Activated gamma-delta T cell (primary cell): ENCODE data around the gene CCR5AS.
"Not testable (repeated sequence)": the region's sequence is repeated elsewhere in the genome, so short reads cannot be mapped to it uniquely, and the experiment has no call there.

ENCODE experiments used
- DNase-seq: peaks from one replicate; lab custom pipeline; 2025; lab: John Stamatoyannopoulos, UW

CCR5AS gene

DNA sequence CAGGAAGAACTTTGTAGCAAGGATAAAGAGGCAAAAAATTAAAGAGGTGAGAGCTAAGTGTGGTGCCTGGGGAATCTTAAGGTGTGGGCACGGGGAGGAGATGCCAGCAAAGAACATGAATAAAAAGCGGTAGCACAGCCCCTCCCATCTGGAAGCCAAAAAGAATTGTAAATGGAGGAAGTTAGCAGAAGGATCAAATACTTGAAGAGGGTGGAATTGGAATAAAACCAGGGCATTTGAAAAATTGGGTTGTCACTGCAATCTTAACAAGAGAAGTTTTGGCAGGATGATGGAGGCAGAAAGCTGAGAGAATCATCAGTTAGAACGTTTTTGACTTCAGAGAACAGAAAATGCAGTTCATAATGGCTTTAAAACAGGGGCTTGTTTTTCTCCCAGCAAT is 50.6 kb downstream of the CCR5AS start:
- DNase-seq: no peak

DNA sequence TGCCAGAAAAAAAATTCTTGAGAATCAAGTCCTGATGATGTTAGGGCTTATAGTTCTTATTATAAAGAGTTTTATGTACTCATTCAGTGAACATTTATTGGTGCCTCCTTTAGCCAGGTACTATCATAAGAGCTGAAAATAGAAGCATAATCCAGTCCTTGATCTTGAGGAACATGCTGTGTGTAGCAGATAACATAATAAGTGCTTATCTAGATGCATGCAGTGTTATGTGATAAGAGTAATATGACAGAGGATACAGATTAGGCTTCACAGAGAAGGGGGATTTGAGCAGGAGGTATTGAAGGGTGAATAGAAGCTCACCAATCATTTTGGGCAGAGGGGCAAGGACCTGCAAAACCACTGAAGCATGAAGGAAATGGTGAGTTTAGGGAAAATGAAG is 51.9 kb downstream of the CCR5AS start:
- DNase-seq: no peak

GRCh38 chr3:46354478-46354877 is 52.4 kb downstream of the CCR5AS start:
- DNase-seq: no peak

DNA sequence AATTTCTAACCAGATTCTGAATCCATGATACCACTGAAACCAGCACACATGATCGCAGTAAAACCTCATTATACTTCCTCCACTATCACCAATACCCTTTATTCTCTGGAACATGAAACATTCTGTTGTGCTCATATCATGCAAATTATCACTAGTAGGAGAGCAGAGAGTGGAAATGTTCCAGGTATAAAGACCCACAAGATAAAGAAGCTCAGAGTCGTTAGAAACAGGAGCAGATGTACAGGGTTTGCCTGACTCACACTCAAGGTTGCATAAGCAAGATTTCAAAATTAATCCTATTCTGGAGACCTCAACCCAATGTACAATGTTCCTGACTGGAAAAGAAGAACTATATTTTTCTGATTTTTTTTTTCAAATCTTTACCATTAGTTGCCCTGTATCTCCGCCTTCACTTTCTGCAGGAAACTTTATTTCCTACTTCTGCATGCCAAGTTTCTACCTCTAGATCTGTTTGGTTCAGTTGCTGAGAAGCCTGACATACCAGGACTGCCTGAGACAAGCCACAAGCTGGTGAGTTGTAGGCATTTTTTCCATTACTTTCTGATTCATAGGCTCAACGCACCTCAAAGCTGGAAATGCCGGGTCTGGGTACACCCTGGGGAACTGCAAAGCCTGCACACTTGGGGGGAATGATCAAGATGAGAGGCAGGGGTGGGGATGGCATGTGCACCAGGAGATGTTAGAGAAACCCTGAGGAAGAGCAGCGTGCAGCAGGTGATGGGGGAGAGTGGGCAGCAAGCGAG is 53.0 kb downstream of the CCR5AS start, which contains the start of gene CCR2:
Gene CCR2 (plus strand): TSS at position 465 of the 764 bp plus-strand sequence. CDS start 3,417 bp downstream, outside the sequence.
- DNase-seq: no peak

DNA sequence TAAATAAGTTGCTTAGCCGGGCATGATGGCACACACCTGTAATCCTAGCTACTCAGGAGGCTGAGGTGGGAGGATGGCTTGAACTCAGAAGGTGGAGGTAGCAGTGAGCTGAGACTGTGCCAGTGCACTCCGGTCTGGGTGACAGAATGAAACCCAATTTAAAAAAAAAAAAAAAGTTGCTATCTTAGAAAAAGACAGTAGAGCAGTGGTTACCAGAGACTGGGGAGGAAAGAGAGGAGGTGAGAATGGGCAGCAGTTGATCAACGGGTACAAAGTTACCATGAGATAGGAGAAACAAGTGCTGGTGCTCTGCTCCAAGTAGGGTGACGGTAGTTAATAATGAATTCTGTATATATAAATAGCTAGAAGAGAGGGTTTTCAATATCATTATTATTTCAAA is 53.8 kb downstream of the CCR5AS start:
- DNase-seq: no peak

DNA sequence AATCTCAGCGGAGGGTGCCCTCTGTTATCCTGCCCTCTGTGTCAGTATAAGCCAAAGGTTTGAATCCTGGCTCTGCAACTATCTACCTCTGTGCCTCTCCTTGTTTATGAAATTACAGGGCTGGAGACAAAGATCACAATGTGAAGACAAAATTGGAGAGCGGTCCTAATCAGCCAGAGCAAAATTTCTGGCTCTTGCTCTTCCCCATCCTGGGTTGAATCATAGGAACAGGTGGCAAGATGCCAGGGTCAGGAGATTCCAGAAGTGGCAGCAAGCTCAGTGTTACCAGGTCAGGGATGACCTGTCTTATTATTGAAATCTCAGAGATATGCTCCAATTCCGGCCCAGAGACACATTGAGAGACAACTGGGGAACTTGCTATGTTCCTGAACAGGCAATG is 55.2 kb downstream of the CCR5AS start:
- DNase-seq: no peak

- DNase-seq: no peak
Observed at GRCh38 chr3:46350262-46350565, 56.7 kb downstream of the CCR5AS start.

GRCh38 chr3:46349484-46350261 is 57.2 kb downstream of the CCR5AS start:
- no peak for DNase-seq

GRCh38 chr3:46348823-46349482 is 57.9 kb downstream of the CCR5AS start:
- no peak for DNase-seq

GRCh38 chr3:46344476-46344875 is 62.4 kb downstream of the CCR5AS start:
- no peak for DNase-seq

DNA sequence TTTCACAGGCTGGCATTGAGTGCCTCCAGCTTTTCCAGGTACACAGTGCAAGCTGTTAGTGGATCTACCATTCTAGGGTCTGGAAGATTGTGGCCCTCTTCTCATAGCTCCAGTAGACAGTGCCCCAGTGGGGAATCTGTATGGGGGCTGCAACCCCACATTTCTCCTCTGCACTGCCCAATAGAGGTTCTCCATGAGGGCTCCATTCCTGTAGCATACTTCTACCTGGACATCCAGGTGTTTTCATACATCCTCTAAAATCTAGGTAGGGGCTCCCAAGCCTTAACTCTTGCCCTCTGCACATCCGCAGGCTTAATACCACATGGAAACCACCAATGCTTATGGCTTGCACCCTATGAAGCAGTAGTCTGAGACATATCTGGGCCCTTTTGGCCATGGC is 68.0 kb downstream of the CCR5AS start:
- DNase-seq: no peak

DNA sequence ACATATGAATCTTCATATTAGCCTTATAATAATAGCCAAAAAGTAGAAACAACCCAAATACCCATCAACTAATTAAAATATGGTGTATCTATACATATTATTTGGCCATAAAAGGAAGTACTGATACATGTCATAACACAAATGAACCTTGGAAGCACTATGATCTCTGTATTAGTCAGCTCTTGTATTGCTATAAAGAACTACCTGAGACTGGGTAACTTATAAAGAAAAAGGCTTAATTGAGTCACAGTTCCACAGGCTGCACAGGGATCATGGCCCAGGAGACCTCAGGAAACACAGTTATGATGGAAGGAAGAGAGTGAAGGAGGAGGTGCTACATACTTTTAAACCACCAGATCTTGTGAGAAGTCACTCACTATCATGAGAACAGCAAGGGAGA is 69.0 kb downstream of the CCR5AS start:
- DNase-seq: no peak

DNA sequence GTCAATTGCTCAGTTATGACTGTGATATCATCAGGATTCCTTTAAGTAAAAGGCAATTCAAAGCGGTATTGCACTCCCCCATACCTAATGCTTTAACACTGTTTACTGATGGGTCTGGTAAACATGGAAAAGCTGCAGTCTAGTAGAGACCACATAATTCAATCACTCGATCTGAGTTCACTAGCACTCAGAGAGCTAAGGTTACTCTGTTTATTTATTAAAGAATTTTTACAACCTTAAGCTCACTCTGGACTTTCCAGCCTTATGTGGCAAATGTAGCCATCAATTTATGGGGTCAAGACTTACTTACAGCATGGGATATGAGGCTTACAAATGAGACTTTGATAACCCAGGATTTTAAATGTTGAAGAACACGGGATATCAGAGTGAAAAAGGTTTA is 71.3 kb downstream of the CCR5AS start:
- no peak for DNase-seq

DNA sequence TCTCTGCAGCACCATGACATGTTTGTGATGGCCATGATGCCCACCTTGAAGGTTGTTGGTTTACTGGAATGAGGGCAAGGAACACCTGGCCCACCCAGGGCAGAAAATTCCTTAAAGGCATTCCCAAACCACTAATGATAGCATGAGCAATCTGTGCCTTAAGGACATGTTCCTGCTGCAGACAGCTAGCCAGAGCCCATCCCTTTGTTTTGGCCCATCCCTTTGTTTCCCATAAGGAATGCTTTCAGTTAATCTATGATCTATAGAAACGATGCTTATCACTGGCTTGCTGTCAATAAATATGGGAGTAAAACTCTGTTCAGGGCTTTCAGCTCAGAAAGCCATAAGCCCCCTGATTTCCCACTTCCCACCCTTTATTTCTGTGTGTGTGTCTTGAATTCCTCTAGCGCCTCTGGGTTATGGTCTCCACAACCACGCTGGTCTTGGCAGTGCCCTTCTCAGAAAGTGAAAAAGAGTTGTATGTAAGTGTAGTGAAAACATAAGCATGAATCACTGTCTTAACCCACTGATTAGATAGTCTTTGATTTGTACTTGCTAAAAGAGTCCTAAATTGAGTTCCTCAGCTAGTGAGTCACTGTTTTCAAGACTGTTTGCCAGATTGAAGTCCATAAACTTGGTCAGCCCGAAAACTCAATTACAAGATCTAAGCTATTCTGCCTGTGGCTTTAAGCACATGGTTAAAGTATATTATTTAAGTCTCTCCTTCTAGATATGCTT is 72.0 kb downstream of the CCR5AS start:
- no peak for DNase-seq

DNA sequence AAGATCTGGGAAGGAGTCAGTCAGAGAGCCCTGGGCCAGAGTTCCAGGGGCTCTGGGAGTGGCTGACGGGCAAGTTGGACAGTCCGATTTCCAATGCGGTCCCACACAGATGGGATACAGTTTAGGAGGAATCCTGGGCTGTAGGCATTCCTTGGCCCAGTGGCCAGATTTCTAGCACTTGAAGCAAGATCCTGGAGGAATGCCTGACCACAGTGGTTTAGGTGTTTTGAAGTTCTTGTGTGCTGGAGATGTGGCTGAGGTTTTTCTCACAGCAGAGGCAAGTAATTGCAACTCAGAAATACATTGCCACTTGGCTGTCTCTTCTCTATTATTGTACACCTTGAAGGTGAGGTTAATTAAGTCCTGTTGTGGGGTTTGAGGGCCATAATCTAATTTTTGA is 76.2 kb downstream of the CCR5AS start:
- DNase-seq: not testable (repeated sequence)

- no peak for DNase-seq
Observed at GRCh38 chr3:46325645-46326300, 81.1 kb downstream of the CCR5AS start.

DNA sequence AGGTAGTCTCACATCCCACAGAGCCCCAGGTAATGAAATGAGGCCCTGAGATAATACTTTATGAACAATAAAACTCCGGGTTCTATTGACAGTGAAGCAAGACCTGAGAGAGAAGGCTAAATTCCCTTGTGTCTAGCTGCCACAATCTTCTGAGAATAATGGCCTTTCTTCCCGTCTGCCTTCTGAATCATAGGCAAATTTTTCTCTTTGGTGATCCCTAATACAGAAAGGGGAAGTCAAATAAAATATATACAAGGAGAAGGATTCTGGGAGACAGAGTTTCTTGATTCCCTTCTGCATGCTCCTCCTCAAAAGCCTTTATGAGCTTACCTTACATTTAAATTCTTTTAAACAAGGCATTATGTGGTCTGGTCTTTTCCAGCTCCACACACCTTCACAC is 82.8 kb downstream of the CCR5AS start:
- no peak for DNase-seq

DNA sequence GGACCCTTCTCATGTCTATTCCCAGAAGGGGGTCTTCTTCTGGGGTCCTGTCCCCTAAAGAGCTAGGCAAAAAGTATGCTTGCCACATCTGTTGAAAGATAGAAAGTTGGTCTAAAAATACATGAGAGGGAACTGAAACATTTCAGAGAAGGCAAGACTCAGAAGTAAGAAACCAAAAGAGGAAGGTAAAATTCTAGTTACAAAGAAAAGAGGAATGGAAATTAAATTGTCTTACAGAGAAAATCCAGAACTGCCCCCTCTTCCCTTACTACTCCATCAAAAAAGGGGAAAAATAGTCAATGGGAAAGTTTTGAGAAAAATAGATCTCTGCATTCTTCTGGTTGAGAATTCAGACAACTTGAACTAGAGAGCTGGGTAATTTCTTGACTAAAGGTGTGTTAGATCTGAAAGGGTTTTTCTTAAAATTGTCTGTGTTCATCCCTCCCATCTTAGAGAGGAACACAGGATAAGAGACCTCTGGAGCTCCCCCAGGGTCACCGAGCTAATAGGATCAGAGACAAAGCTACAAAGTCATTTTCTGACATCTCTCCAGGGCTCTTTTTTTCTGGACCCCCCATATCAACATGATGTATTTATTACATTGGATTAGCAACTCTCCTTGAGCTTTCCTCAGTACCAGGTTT is 85.3 kb downstream of the CCR5AS start:
- no peak for DNase-seq

- no peak for DNase-seq
Observed at GRCh38 chr3:46318207-46318927, 88.5 kb downstream of the CCR5AS start.

- no peak for DNase-seq
Observed at GRCh38 chr3:46316206-46316605, 90.7 kb downstream of the CCR5AS start.

DNA sequence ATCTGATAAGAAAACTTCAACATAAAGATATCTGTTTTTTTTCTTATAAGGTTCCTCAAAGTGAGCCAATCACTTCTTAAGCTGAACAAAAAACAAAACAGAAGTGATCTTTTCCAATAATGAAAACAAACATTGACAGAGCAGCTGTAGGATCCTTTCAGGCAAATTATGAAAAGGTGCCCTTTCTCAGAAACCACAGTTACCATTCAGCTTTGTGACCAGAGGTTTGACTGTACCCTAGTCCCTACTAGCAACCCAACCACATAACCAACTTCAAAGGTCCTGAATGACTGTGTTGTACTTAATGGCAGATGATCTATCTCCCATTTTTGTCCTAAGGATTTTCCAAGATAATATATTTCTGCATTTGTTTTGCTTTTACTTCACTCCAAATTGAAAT is 92.3 kb downstream of the CCR5AS start:
- no peak for DNase-seq
